Posterior vena cava (tissue), 2 donors: ENCODE measurements around the gene PCCA. TPM values are rescaled to one million over a fixed set of nuclear protein-coding genes. Genes with fewer than 3 reads are reported as not detected.

Experiments used
- DNase-seq: peaks from one replicate; pipeline ENCODE4 v3.0.0-alpha.2; 2020; ENCODE audit warnings: low spot score
- intact Hi-C, 2 donors: fragments of 100-400 bp; cut with DNase I; formaldehyde crosslinking; loops; one replicate each; pipeline versions ENCODE4 v1.14.1 to v1.14.2; 2022 to 2023
- total RNA-seq, 2 donors: library from RNA; stranded (reverse); fragmentation: NEBNext Ultra II Directional; extraction: Animal tissue kit (Norgen Biotek cat#: 25700); gene quantifications; one replicate each; pipeline ENCODE4 v1.2.1, GENCODE V29; 2021
- donor health status: DM: yes; HTN: yes; CAD: no.
- donor health status: DM: yes; HTN: yes; CAD: no.

The PCCA gene
- total RNA-seq, 2 donors from 2014 or later = 32.0 to 34.5 TPM

GRCh38 chr13:100525453-100526317, 436.8 kb downstream of the PCCA start:
- intact Hi-C loops = no loop called here
- no peak for DNase-seq

DNA sequence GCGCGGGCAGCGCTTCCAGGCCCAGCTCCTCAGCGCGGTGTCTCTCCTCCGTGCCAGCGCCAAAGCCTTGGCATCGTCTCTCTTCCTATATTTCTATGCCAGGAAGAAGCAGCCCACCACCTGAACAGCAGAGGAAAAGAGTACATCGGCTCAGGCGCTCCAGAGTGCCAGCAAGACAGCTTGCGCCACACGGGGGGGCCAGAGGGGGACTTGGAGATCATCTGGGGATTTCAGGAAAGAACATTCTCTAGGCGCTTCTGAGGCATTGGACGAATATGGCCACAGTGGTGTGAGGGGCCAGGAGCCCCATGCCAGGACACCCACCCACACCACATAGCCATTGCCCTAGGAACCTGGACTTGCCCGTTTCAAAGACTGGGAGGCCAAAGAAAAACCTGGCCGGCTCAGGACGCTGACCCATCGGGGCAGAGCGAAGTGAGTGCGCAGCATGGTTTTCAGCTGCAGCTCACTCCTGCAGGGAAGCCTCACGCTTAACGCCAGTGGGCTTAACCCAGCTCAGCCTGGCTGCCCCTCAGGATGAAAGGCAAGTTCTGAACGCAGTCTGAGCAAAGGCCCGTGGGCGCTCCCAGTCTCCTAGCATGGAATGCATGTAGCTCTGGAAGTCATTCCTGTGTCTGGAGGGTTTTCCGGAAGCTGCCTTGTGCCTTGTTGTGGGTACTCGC, 437.6 kb downstream of the PCCA start:
- intact Hi-C loops = no loop called here
- no peak for DNase-seq

GRCh38 chr13:100527644-100528043, 438.8 kb downstream of the PCCA start:
- intact Hi-C loops = no loop called here
- DNase-seq = no peak

DNA sequence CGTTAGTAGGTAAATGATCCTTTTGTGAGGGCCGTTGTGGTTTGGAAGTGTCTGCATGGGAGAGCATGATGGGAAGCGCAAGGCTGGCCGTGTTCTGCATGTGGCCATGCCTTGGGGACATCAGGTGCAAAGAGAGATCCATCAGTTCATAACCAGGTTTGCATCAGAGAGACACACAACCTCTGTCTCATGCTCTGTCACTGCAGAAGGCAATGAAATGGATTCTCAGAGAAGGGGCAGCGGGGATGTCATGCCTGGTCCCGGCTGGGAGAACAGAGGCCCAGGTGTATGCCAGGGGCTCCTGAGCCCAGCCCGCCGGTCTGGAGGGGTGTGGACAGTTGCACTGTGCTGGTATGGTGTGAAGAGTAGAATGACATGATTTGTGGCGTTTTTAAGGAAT, 439.5 kb downstream of the PCCA start:
- intact Hi-C loops = no loop called here
- DNase-seq = no peak

DNA sequence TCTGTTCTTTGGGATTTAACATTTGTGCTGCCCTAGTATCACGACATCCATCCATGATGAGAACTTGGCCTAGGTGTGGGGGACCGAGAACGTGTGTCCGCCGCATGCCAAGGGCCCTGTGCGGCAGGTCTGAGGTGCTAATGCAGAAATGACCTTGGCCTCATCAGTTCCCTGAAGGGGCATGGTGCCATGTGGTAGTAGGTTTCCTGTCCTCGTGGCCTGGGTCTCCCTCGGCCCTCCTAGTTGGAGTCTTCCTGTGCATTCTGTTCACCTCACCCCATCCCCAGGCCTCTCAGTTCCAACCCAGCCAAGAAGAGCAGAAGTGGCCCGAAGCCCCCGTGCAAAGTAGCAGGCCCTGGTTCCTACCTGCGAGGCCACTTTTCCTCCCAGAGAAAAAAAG, 439.9 kb downstream of the PCCA start:
- intact Hi-C loops = no loop called here
- no peak for DNase-seq

- intact Hi-C loops = no loop called here
- DNase-seq = no peak
These were observed 440.9 kb downstream of the PCCA start for GRCh38 chr13:100529666-100530377.

GRCh38 chr13:100530671-100531213, 441.8 kb downstream of the PCCA start:
- intact Hi-C loops = no loop called here
- DNase-seq = no peak

- no peak for DNase-seq
- intact Hi-C loops = no loop called here
These were observed 443.3 kb downstream of the PCCA start for GRCh38 chr13:100532090-100532766.

GRCh38 chr13:100532836-100533435, 444.0 kb downstream of the PCCA start:
- intact Hi-C loops = no loop called here
- no peak for DNase-seq

DNA sequence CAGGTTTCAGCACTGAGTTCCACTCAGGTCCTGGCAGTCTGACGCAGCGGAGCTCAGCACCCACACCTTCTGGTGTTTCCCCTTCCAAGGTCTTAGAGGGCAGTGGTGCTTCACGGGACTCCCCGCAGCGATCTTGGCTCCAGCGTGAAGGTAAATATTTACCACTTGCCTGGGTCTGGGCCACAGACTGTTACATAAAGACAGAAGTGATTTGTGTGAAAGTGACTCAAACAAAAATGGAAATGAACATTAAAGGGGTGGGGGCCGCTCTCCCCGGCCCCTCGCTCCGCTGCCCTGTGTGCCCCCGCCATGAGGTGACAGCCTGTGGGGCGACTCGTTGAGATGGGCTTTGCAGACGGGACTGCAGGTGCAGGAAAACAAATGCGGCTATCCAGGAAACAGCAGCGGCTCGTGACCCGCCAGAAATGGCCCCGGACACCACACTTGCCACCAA, 444.7 kb downstream of the PCCA start:
- intact Hi-C loops = no loop called here
- no peak for DNase-seq

GRCh38 chr13:100534147-100534843, 445.4 kb downstream of the PCCA start:
- intact Hi-C loops = no loop called here
- DNase-seq = no peak

GRCh38 chr13:100534911-100535310, 446.0 kb downstream of the PCCA start:
- intact Hi-C loops = no loop called here
- no peak for DNase-seq

- no peak for DNase-seq
- intact Hi-C loops = no loop called here
These were observed 446.7 kb downstream of the PCCA start for GRCh38 chr13:100535426-100536135.

DNA sequence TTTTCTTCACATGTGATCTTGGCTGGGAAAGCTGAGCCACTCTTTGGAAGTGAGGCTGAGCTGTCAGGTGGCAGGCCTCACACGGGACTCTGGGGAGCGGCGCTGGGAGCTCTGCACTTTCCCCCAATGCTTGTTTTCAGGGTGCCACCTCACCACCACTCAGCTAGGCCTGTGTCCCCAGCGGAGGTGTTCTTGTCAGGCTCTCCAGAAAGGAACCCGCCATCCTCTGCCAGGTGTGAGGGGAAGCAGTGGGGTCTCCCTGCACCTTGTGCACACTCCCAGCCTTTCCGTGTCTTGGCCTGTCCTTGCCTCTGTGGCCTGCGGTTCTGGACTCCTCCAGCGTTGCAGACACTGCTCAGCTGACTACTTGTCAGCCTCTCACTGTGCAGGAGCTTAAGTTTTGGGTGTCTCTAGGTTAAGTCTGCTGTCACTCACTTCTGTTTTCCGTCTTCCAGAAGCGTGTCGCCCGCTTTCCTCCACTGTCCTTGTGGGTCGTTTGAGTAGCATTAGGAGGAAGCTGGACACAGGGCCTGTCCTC, 447.8 kb downstream of the PCCA start:
- intact Hi-C loops = no loop called here
- no peak for DNase-seq

DNA sequence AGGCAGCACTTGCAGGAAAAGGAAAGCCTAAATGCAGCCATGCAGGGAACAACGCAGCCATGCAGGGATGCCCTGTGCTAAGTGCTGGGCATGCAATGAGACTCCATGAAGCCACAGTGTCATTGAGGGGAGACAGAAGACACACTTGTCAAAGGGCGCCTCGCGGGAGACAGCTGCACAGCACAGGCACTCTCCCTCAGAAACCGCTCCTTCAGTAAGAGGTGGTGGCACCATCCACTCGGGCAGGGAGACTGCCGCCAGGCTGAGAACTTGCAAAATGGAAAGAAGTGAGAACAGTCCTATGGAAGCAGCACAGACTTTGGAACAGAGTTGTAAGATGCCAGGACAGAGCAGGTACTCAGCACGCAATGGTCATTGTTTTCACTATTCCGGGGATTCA, 448.6 kb downstream of the PCCA start:
- intact Hi-C loops = no loop called here

DNA sequence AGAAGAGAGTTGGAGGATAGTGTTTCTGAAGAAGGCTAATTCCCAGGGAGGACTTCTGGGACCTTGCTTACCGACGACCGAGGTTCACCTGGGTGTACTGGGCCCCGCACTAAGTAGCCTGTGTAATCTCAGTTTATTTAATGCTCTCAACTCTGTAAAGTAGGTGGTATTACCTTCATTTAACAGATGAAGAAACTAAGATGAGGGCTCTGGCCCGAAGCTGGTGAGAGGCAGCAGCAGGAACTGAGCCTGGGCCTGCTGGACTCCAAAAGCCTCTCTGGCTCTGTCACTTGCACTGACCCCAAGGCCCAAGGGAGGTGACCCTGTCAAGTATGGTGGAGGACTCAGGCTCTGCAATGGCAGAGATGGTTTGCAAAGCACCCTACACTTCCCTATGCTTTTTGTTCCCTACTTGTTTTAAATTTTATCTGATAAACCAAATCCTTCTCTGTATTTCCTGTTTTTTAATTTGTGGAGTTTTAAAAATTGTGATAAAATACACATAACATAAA, 449.1 kb downstream of the PCCA start:
- intact Hi-C loops = no loop called here
- DNase-seq = no peak

More for the DNA sequence above, 448.6 kb downstream of the PCCA start:
- no peak for DNase-seq

- intact Hi-C loops = no loop called here
- no peak for DNase-seq
These were observed 451.7 kb downstream of the PCCA start for GRCh38 chr13:100540621-100541020.
